ENCODE measurements around the gene LRRC47.

Gene LRRC47

GRCh38 chr1:3785456-3786157 lies 10.7 kb downstream of the LRRC47 start:
- DNase-seq: no peak

GRCh38 chr1:3785045-3785444 lies 11.3 kb downstream of the LRRC47 start:
- DNase-seq: no peak

GRCh38 chr1:3783651-3784474 lies 12.4 kb downstream of the LRRC47 start:
- DNase-seq: no peak

GRCh38 chr1:3780901-3781300 lies 15.4 kb downstream of the LRRC47 start:
- DNase-seq: no peak

- no peak for DNase-seq
These were observed 16.3 kb downstream of the LRRC47 start for GRCh38 chr1:3779912-3780416.

GRCh38 chr1:3779265-3779911 lies 16.9 kb downstream of the LRRC47 start:
- no peak for DNase-seq

GRCh38 chr1:3778590-3779264 lies 17.6 kb downstream of the LRRC47 start:
- DNase-seq: no peak

GRCh38 chr1:3777647-3778589 lies 18.4 kb downstream of the LRRC47 start:
- DNase-seq: no peak

GRCh38 chr1:3777078-3777547 lies 19.2 kb downstream of the LRRC47 start:
- no peak for DNase-seq

GRCh38 chr1:3776231-3776961 lies 19.9 kb downstream of the LRRC47 start:
- DNase-seq: no peak

- DNase-seq: peak; percentile 45
These were observed 20.6 kb downstream of the LRRC47 start for GRCh38 chr1:3775490-3776230.

GRCh38 chr1:3774946-3775489 lies 21.3 kb downstream of the LRRC47 start:
- no peak for DNase-seq

- no peak for DNase-seq
These were observed 21.9 kb downstream of the LRRC47 start for GRCh38 chr1:3774276-3774945.

GRCh38 chr1:3773572-3774275 lies 22.6 kb downstream of the LRRC47 start:
- no peak for DNase-seq

- no peak for DNase-seq
These were observed 23.4 kb downstream of the LRRC47 start, which contains the start of gene SMIM1 for GRCh38 chr1:3772715-3773571. Gene SMIM1, plus strand, starts transcription at chr1:3772749. Its CDS starts 2,625 bp downstream, at chr1:3775374.

- peak; percentile 78 for DNase-seq
These were observed 24.1 kb downstream of the LRRC47 start for GRCh38 chr1:3772027-3772714.
